Measurements from ENCODE around the gene FSTL1. TPM values are rescaled to one million over a fixed set of nuclear protein-coding genes. Genes with fewer than 3 reads are reported as not detected.

Gene FSTL1, protein sequence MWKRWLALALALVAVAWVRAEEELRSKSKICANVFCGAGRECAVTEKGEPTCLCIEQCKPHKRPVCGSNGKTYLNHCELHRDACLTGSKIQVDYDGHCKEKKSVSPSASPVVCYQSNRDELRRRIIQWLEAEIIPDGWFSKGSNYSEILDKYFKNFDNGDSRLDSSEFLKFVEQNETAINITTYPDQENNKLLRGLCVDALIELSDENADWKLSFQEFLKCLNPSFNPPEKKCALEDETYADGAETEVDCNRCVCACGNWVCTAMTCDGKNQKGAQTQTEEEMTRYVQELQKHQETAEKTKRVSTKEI
- 0.08 TPM in 1 of 2 replicates, not detected in the other for total RNA-seq (2014; rRNA removed; shearing (Covaris generic))

- DNase-seq (ENCODE audit: low spot score), result no peak
Measured at GRCh38 chr3:120450600-120451271, at the start of gene FSTL1. Gene FSTL1 (minus strand): TSS chr3:120450992. CDS start chr3:120450746, 246 bp downstream.

- no peak for DNase-seq (ENCODE audit: low spot score)
Measured at GRCh38 chr3:120498556-120499346, 48.0 kb upstream of the FSTL1 start.

GRCh38 chr3:120497818-120498217, 47.0 kb upstream of the FSTL1 start:
- DNase-seq (ENCODE audit: low spot score), result no peak

DNA sequence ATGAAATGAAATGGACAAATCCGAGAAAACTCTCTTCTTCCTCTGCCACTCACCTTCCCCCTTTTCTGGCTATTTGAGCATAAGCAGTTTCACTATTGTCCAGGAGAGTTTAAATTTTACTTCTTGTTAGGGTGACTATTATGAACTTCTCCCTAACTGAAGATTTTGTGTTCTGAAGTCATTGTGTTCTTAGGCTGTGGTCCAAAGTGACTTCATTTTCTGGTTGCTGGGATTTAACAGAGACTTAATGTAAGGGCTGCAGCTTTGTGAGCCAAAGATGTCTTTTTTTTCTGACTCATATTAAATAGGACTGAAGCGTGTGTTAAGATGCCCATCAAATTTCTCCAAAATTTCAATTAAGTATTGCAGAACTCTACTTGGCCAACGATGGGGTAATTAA, 46.5 kb upstream of the FSTL1 start:
- DNase-seq (ENCODE audit: low spot score), result no peak

DNA sequence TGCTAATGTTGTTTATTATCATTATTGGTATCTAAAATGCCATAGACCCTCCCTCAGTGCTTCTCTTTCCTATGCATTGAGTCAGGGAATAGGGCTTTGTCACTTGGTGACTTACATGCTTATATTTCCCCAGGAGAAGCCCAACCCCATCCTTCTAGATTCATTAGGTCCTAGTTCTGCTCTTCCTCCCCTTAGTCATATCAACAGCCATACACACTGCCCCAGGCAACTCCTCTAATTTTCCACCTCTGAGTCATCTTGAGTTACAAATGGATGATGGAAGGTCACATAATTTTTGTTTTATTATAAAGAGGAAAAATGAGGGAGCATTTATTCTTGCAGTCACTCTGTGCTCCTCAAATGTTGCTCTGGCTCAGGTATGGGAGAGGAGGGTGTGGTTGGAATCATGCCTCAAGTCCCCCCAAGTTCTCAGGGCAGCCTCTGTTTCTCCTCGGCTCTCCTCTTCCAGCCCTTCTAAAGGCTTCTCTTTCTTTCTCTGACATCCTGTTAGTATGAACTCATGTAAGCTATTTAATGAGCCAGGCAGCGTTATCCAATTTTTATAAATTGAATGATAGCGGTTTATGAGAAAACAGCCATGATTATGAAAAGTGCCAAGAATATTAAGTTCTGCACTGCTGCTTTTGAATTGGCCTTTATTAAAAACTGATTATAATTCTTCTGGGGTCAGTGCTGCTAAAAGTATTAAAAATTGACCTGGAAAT, 45.6 kb upstream of the FSTL1 start:
- no peak for DNase-seq (ENCODE audit: low spot score)

DNA sequence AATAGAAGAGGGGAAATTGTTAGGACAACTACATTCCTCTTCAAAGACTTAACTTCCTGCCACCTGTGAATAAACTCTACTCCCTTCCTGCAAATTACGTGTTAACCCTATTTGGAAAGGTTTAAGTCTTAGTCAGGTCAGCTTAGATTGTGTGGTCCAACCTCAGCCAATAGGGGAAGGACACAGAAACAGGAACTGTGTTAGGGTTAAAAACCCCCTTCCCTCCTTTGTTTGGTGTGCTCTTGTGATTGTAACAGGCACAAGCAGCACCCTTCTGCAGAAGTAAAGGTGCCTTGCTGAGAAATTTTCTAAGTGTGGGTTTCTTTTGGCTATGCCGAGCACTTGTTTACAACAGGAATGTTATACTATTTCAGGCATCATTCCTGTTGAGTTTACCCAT, 45.0 kb upstream of the FSTL1 start:
- no peak for DNase-seq (ENCODE audit: low spot score)

DNA sequence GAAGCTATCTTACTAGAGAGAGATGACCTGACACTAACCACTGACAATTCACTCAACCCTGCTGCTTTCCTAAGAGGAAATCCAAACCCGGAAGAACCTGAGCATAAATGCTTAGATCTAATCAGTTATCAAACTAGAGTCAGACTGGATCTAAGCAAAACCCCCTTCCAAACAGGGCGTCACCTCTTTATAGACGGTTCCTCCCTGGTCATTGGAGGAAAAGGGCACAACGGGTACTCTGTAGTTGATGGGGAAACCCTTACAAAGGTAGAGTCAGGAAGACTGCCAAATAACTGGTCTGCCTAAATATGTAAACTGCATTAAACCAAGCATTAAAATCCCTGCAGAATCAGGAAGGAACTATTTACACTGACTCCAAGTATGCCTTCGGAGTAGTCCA, 41.3 kb upstream of the FSTL1 start:
- peak; percentile 40 for DNase-seq (ENCODE audit: low spot score)

DNA sequence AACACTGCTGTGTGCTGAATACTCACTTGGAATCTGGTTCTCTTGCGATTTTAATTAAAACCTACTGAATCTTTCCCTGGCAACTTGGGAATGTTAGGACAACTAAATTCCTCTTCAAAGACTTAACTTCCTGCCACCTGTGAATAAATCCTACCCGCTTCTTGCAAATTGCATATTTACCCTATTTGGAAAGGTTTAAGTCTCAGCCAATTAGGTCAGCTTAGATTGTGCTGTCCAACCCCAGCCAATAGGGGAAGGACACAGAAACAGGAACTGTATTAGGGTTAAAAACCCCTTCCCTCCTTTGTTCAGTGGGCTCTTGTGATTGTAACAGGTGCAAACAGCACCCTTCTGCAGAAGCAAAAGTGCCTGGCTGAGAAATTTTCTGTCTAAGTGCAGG, 38.6 kb upstream of the FSTL1 start:
- DNase-seq (ENCODE audit: low spot score), result no peak

GRCh38 chr3:120488296-120488695, 37.5 kb upstream of the FSTL1 start:
- DNase-seq (ENCODE audit: low spot score), result no peak

- DNase-seq (ENCODE audit: low spot score), result no peak
Measured at GRCh38 chr3:120487191-120487650, 36.4 kb upstream of the FSTL1 start.

- no peak for DNase-seq (ENCODE audit: low spot score)
Measured at GRCh38 chr3:120481081-120481480, 30.3 kb upstream of the FSTL1 start.

GRCh38 chr3:120477781-120478180, 27.0 kb upstream of the FSTL1 start:
- no peak for DNase-seq (ENCODE audit: low spot score)

GRCh38 chr3:120475722-120476377, 25.1 kb upstream of the FSTL1 start:
- DNase-seq (ENCODE audit: low spot score), result no peak

- DNase-seq (ENCODE audit: low spot score), result no peak
Measured at GRCh38 chr3:120473896-120474675, 23.3 kb upstream of the FSTL1 start.

DNA sequence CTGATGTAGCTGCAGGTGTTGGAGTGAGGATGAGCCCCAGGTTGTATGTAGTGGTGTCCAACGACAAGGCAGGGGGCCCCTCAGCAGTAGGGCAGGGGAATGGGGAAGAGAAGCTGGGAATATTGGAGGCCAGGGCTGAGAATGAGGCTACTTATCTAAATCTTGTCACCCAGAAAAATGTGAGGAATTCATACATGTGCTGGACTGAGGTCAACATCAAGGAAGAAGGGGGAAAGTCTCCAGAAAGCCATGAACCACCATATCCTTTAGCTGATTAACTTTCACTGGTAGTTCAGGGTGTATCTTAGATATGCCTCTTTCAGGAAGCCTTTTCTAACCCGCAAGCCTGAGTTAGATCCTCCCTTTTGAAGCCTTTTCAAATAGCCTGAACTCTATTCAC, 22.6 kb upstream of the FSTL1 start:
- DNase-seq (ENCODE audit: low spot score), result no peak

- no peak for DNase-seq (ENCODE audit: low spot score)
Measured at GRCh38 chr3:120472121-120472844, 21.5 kb upstream of the FSTL1 start.

- DNase-seq (ENCODE audit: low spot score), result no peak
Measured at GRCh38 chr3:120471643-120472042, 20.9 kb upstream of the FSTL1 start.

GRCh38 chr3:120470870-120471269, 20.1 kb upstream of the FSTL1 start:
- no peak for DNase-seq (ENCODE audit: low spot score)

DNA sequence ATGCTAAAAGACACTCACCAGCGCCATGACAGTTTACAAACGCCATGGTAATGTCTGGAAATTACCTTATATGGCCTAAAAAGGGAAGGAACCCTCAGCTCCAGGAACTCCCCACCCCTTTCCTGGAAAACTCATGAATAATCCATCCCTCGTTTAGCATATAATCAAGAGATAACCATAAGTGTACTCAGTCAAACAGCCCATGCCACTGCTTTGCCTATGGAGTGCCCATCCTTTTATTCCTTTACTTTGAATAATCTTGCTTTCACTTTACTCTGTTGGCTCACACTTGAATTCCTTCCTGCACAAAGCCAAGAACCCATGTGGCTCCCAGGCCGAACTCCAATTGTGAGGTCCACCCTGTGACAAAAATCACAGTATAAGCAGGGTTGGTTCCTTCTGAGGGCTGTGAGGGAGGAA, 19.1 kb upstream of the FSTL1 start:
- DNase-seq (ENCODE audit: low spot score), result no peak

DNA sequence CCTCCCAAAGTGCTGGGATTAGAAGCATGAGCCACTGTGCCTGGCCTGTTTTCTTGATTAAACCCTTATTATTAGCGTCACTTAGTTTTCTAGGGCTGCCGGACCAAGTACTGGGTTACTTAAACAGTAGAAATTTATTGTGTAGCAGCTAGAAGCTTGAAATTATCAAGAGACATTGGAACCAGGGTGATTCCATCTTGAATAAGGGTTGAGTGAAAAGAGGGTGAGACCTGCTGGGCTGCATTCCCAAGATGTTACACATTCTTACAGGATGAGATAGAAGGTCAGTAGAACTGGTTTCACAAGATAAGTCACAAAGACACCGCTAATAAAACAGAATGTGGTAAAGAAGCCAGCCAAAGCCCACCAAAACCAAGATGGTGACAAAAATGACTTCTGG, 18.6 kb upstream of the FSTL1 start:
- peak; percentile 89 for DNase-seq (ENCODE audit: low spot score)

Measured in HT-29 (cell line).